ENCODE measurements around the gene DHH. TPM values are rescaled to one million over a fixed set of nuclear protein-coding genes. Genes with fewer than 3 reads are reported as not detected.

The DHH gene
- total and polyA plus RNA-seq, 10 of the 15 experiments (the other 5 are each of a cell fraction or from before 2014, with no cell fraction given): 0.01 TPM; not detected in 9

DNA sequence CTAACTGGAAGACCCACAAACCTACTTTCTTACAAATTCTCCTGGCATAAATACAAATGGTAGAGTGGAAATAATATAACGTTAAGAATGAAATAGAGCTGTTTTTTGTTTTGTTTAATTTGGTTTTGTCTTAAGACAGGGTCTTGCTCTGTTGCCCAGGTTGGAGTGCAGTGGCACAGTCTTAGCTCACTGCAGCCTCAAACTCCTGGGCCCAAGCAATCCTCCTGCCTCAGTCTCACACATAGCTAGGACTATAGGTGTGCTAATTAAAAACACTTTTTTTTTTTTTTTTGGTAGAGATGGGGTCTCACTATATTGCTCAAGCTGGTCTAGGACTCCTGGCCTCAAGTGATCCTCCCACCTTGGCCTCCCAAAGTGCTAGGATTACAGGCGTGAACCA is 4.1 kb upstream of the DHH start:
- no peaks in the 10 kb centered on the region for H3K4me1 ChIP-seq (ENCODE audit: control insufficient read depth, insufficient read depth, low read length)
- SMC1A ChIA-PET (ENCODE audit: uncharacterized antibody, unreplicated experiment): interaction anchor here (0.6 to 3.8 kb wide), 10 partner anchors 10 to 165 kb away, joined by 3 to 23 read pairs (median 4); partner anchors contain the start of gene LMBR1L
- peaks cover 3 to 8% of the 10 kb centered on the region in 2 experiments for H3K27me3 ChIP-seq (replicated peaks in 1 of 2; ENCODE audit: control insufficient read depth in 2 of 2, insufficient read depth in 2 of 2, low read length in 1 of 2)
- BruUV-seq (replicated peaks): no TSS peak
- H3K4me3 ChIP-seq: no peak overlapping the region
- H4K20me1 ChIP-seq (ENCODE audit: control insufficient read depth, insufficient read depth): no peaks in the 10 kb centered on the region
- TF ChIP-seq, protein P1, sequence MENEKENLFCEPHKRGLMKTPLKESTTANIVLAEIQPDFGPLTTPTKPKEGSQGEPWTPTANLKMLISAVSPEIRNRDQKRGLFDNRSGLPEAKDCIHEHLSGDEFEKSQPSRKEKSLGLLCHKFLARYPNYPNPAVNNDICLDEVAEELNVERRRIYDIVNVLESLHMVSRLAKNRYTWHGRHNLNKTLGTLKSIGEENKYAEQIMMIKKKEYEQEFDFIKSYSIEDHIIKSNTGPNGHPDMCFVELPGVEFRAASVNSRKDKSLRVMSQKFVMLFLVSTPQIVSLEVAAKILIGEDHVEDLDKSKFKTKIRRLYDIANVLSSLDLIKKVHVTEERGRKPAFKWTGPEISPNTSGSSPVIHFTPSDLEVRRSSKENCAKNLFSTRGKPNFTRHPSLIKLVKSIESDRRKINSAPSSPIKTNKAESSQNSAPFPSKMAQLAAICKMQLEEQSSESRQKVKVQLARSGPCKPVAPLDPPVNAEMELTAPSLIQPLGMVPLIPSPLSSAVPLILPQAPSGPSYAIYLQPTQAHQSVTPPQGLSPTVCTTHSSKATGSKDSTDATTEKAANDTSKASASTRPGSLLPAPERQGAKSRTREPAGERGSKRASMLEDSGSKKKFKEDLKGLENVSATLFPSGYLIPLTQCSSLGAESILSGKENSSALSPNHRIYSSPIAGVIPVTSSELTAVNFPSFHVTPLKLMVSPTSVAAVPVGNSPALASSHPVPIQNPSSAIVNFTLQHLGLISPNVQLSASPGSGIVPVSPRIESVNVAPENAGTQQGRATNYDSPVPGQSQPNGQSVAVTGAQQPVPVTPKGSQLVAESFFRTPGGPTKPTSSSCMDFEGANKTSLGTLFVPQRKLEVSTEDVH (IDR thresholded peaks at IDR 0.05; ENCODE audit: low read depth, partially characterized antibody): no peak
- TF ChIP-seq, protein P2, sequence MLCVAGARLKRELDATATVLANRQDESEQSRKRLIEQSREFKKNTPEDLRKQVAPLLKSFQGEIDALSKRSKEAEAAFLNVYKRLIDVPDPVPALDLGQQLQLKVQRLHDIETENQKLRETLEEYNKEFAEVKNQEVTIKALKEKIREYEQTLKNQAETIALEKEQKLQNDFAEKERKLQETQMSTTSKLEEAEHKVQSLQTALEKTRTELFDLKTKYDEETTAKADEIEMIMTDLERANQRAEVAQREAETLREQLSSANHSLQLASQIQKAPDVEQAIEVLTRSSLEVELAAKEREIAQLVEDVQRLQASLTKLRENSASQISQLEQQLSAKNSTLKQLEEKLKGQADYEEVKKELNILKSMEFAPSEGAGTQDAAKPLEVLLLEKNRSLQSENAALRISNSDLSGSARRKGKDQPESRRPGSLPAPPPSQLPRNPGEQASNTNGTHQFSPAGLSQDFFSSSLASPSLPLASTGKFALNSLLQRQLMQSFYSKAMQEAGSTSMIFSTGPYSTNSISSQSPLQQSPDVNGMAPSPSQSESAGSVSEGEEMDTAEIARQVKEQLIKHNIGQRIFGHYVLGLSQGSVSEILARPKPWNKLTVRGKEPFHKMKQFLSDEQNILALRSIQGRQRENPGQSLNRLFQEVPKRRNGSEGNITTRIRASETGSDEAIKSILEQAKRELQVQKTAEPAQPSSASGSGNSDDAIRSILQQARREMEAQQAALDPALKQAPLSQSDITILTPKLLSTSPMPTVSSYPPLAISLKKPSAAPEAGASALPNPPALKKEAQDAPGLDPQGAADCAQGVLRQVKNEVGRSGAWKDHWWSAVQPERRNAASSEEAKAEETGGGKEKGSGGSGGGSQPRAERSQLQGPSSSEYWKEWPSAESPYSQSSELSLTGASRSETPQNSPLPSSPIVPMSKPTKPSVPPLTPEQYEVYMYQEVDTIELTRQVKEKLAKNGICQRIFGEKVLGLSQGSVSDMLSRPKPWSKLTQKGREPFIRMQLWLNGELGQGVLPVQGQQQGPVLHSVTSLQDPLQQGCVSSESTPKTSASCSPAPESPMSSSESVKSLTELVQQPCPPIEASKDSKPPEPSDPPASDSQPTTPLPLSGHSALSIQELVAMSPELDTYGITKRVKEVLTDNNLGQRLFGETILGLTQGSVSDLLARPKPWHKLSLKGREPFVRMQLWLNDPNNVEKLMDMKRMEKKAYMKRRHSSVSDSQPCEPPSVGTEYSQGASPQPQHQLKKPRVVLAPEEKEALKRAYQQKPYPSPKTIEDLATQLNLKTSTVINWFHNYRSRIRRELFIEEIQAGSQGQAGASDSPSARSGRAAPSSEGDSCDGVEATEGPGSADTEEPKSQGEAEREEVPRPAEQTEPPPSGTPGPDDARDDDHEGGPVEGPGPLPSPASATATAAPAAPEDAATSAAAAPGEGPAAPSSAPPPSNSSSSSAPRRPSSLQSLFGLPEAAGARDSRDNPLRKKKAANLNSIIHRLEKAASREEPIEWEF (IDR thresholded peaks at IDR 0.05; ENCODE audit: insufficient replicate concordance, low read depth, low read length): no peak
- no peak for TF ChIP-seq HDAC2 (IDR thresholded peaks at IDR 0.05)
- no peak for ATAC-seq
- no peak overlapping the region for H2AFZ ChIP-seq (ENCODE audit: control insufficient read depth, low read depth, low read length)
- CTCF ChIA-PET: interaction anchor here (0.7 to 12.2 kb wide), 27 partner anchors 11 to 173 kb away, joined by 3 to 244 read pairs (median 5); partner anchors contain the start of genes FKBP11, LMBR1L, RHEBL1 and TUBA1B
- no peak for DNase-seq (ENCODE audit: low read depth, low spot score)
- FAIRE-seq: no peak
- H3K27ac ChIP-seq (ENCODE audit: control insufficient read depth, insufficient read depth): no peak overlapping the region
- peaks cover 7 to 13% of the 10 kb centered on the region in 2 experiments for H3K36me3 ChIP-seq (ENCODE audit: control insufficient read depth in 2 of 2, insufficient read depth in 2 of 2, low read length in 1 of 2)
- POLR2A ChIA-PET: interaction anchor here (0.5 to 1.3 kb wide), 8 partner anchors 10 to 411 kb away, joined by 3 to 8 read pairs (median 4); no protein-coding TSS in a partner anchor
- no peak overlapping the region for H3K9ac ChIP-seq (ENCODE audit: control insufficient read depth, insufficient read depth, low read length)
- no peaks in the 10 kb centered on the region for H3K79me2 ChIP-seq (ENCODE audit: control insufficient read depth, insufficient read depth, low read length)
- intact Hi-C loops (cut with micrococcal nuclease; ENCODE audit: unreplicated experiment): loop anchor here (1.0 kb wide), 1 partner anchor 34 kb away; no protein-coding TSS in a partner anchor
- 100% methylated on average over 2 of the region's 2 CpGs for WGBS (ENCODE audit: insufficient coverage, insufficient replicate concordance, low lambda C conversion rate, missing lambda C conversion rate)
- no peaks in the 10 kb centered on the region for H3K9me3 ChIP-seq (replicated peaks; ENCODE audit: control insufficient read depth, insufficient read depth, low read length)
- H3K4me2 ChIP-seq (ENCODE audit: control insufficient read depth, insufficient read depth): no peak overlapping the region
- in situ Hi-C loops (cut with MboI): no loop called here
- RAD21 ChIA-PET (ENCODE audit: unreplicated experiment): interaction anchor here (0.6 to 5.3 kb wide), 8 partner anchors 11 to 41 kb away, joined by 3 to 31 read pairs (median 4); partner anchors contain the start of genes RHEBL1 and TUBA1B
